Measurements from ENCODE around the gene CXorf58. TPM values are rescaled to one million over a fixed set of nuclear protein-coding genes. Genes with fewer than 3 reads are reported as not detected.

CXorf58 gene
- total and polyA plus RNA-seq, 2 of the 4 experiments (the other 2 are of a cell fraction), result not detected

GRCh38 chrX:23959781-23960180 lies 52.0 kb downstream of the CXorf58 start:
- Histone ChIP-seq H3K79me1 (ENCODE audit: low read depth in 1 of 2, low read length in 2 of 2) (no peaks in the 10 kb centered on the region), H3K9ac (ENCODE audit: low read depth, low read length) (no peak overlapping the region), H3K27ac (ENCODE audit: insufficient read depth, low read length) (no peak overlapping the region), H3K4me2 (ENCODE audit: low read depth, low read length) (no peak overlapping the region), H3K4me1 (ENCODE audit: control insufficient read depth, insufficient read depth, low read length) (no peaks in the 10 kb centered on the region), H3K27me3 (ENCODE audit: control insufficient read depth, insufficient read depth, low read length) (peaks cover 5% of the 10 kb centered on the region), H3K23ac (ENCODE audit: low read depth, low read length) (no peak overlapping the region), H2AK5ac (ENCODE audit: low read depth, low read length) (no peak overlapping the region), H3K4me3 (ENCODE audit: insufficient read depth, low read depth, low read length) (no peak overlapping the region), H3K36me3 (ENCODE audit: control insufficient read depth, insufficient read depth, low read length) (no peaks in the 10 kb centered on the region), H3K18ac (ENCODE audit: low read depth, low read length) (no peak overlapping the region), H3K56ac (ENCODE audit: extremely low read depth, insufficient read depth, low read length) (no peak overlapping the region), H2BK120ac (ENCODE audit: low read depth, low read length) (no peak overlapping the region), H4K91ac (ENCODE audit: insufficient read depth, low read depth, low read length) (no peak overlapping the region), H2AFZ (replicated peaks; ENCODE audit: low read length, poor library complexity) (no peak overlapping the region), H2BK5ac (ENCODE audit: low read depth, low read length, poor library complexity, severe bottlenecking) (no peak overlapping the region), H3K9me3 (ENCODE audit: control insufficient read depth, insufficient read depth, low read length) (no peaks in the 10 kb centered on the region), H2AK9ac (replicated peaks; ENCODE audit: low read depth, low read length, poor library complexity) (no peak overlapping the region), H2BK15ac (ENCODE audit: low read depth, low read length) (no peak overlapping the region), H4K20me1 (ENCODE audit: insufficient read depth, low read length) (no peaks in the 10 kb centered on the region), H3K9me1 (ENCODE audit: insufficient read depth, low read length) (no peaks in the 10 kb centered on the region), H2BK20ac (ENCODE audit: low read depth, low read length) (no peak overlapping the region), H4K8ac (ENCODE audit: low read depth in 2 of 2, low read length in 2 of 2) (no peak overlapping the region), H3K4ac (ENCODE audit: low read depth, low read length) (no peak overlapping the region), H3K14ac (replicated peaks; ENCODE audit: low read depth, low read length) (no peak overlapping the region), H4K5ac (ENCODE audit: low read depth, low read length) (no peak overlapping the region)
- DNase-seq, result no peak
- WGBS, 2 experiments (ENCODE audit: extremely low coverage in 2 of 2, insufficient read length in 1 of 2), result no CpG with 5 or more reads among the region's 3 CpGs
- no TSS peak for BruUV-seq (replicated peaks)
- in situ Hi-C loops (cut with MboI; ENCODE audit: low sequenced_read_pairs), result no loop called here
- dilution Hi-C loops (cut with HindIII; ENCODE audit: low sequenced_read_pairs, unreplicated experiment), result no loop called here
- CTCF ChIA-PET, result no interaction called here
- POLR2A ChIA-PET (ENCODE audit: unreplicated experiment), result no interaction called here
- TF ChIP-seq ELK1 (IDR thresholded peaks at IDR 0.05; ENCODE audit: borderline replicate concordance, low read depth, low read length) (no peak), BHLHE40 (IDR thresholded peaks at IDR 0.05; ENCODE audit: low read depth, low read length) (no peak), MAZ (IDR thresholded peaks at IDR 0.05; ENCODE audit: borderline replicate concordance, low read depth, low read length) (no peak), CHD1 (IDR thresholded peaks at IDR 0.05; ENCODE audit: low read depth, low read length) (no peak), NFE2L2 (IDR thresholded peaks at IDR 0.05; ENCODE audit: low read depth, low read length) (no peak), RAD21 (IDR thresholded peaks at IDR 0.05; ENCODE audit: low read length) (no peak), RCOR1 (IDR thresholded peaks at IDR 0.05; ENCODE audit: insufficient replicate concordance, low read length) (no peak), USF2 (IDR thresholded peaks at IDR 0.05; ENCODE audit: low read depth, low read length) (no peak), CTCF (conservative IDR thresholded peaks at IDR 0.05; ENCODE audit: low read depth, low read length) (no peak), FOS (IDR thresholded peaks at IDR 0.05; ENCODE audit: low read depth, low read length) (no peak)
- ATAC-seq (ENCODE audit: low read depth), result no peak
- intact Hi-C loops (cut with micrococcal nuclease), result no loop called here

Measured in IMR-90 (cell line).